Mammary epithelial cell (primary cell): Measurements from ENCODE around the gene C5orf58.

Experiments used
- CTCF ChIP-seq, 2 donors: IDR thresholded peaks in 1 of 2; conservative IDR thresholded peaks in 1 of 2; 2 replicates each; pipeline ENCODE4 v1.5.1; 2011 to 2012; ENCODE audit warnings: inconsistent platforms in 2 of 2, low read length in 2 of 2, mild to moderate bottlenecking in 2 of 2, control low read depth in 1 of 2, low read depth in 1 of 2; ENCODE audit not compliant: insufficient read depth in 1 of 2; ENCODE audit errors: extremely low read depth in 1 of 2
- EZH2 ChIP-seq: IDR thresholded peaks from 2 replicates; pipeline ENCODE4 v1.6.1; 2012; ENCODE audit warnings: low read length, inconsistent platforms, borderline replicate concordance

GRCh38 chr5:170238456-170239196 is 5.8 kb downstream of the C5orf58 start:
- no peak for TF ChIP-seq CTCF (conservative IDR thresholded peaks at IDR 0.05 in 1 of 2, IDR thresholded peaks at IDR 0.05 in 1 of 2; ENCODE audit: extremely low read depth in 1 of 2, insufficient read depth in 1 of 2, low read depth in 1 of 2, low read length in 2 of 2)
- no peak for TF ChIP-seq EZH2
